IgD-negative memory B cell (primary cell): Measurements from ENCODE around the gene SRC. TPM values are rescaled to one million over a fixed set of nuclear protein-coding genes. Genes with fewer than 3 reads are reported as not detected.
A peak's percentile ranks its signal among the peaks of the same experiment; 100 is the strongest.

Experiments
- H3K27ac Mint-ChIP-seq, 3 donors: one replicate each; pipeline ENCODE4 v1.8.0; 2020 to 2022; ENCODE audit warnings: mild to moderate bottlenecking in 3 of 3, mixed read lengths in 3 of 3, moderate library complexity in 1 of 3
- H3K27me3 Mint-ChIP-seq: one replicate; pipeline ENCODE4 v1.8.0; 2021; ENCODE audit warnings: mixed read lengths
- H3K36me3 Mint-ChIP-seq: one replicate; pipeline ENCODE4 v1.8.0; 2020; ENCODE audit warnings: mild to moderate bottlenecking, mixed read lengths
- H3K4me1 Mint-ChIP-seq, 3 donors: one replicate each; pipeline ENCODE4 v1.8.0; 2020 to 2022; ENCODE audit warnings: mixed read lengths in 3 of 3, mild to moderate bottlenecking in 1 of 3
- H3K4me3 Mint-ChIP-seq, 4 donors: one replicate each; pipeline ENCODE4 v1.8.0; 2020 to 2022; ENCODE audit warnings: mild to moderate bottlenecking in 4 of 4, mixed read lengths in 4 of 4, moderate library complexity in 3 of 4
- H3K9me3 Mint-ChIP-seq, 3 donors: one replicate each; pipeline ENCODE4 v1.8.0; 2020 to 2021; ENCODE audit warnings: mixed read lengths in 3 of 3, mild to moderate bottlenecking in 1 of 3
- polyA plus RNA-seq: library from polyadenylated mRNA; unstranded; fragments of 300-500 nt; fragmentation: Illumina TruSeq; gene quantifications from one replicate; pipeline ENCODE4 v1.2.3, GENCODE V29; 2021

SRC gene
- polyA plus RNA-seq, 1 donor from 2014 or later: 2.3 TPM

- H3K27ac Mint-ChIP-seq: peak overlapping the region; percentile 5 to 87 (median 70)
- H3K4me1 Mint-ChIP-seq: peaks cover 15 to 34% (median 24%) of the 10 kb centered on the region in 3 donors
- no peaks in the 10 kb centered on the region for H3K27me3 Mint-ChIP-seq
- no peaks in the 10 kb centered on the region for H3K36me3 Mint-ChIP-seq
- peak overlapping the region in 2 of 4 donors; percentile 17 to 23 for H3K4me3 Mint-ChIP-seq
- H3K9me3 Mint-ChIP-seq: no peaks in the 10 kb centered on the region
Measured at GRCh38 chr20:37380864-37381579, 35.1 kb downstream of the SRC start.

GRCh38 chr20:37381621-37382471 is 35.9 kb downstream of the SRC start:
- H3K4me3 Mint-ChIP-seq: peak overlapping the region in 3 of 4 donors; percentile 47 to 92 (median 79)
- H3K27ac Mint-ChIP-seq: peak overlapping the region; percentile 5 to 87 (median 70)
- peaks cover 13 to 33% (median 24%) of the 10 kb centered on the region in 3 donors for H3K4me1 Mint-ChIP-seq
- no peaks in the 10 kb centered on the region for H3K36me3 Mint-ChIP-seq
- H3K9me3 Mint-ChIP-seq: no peaks in the 10 kb centered on the region
- H3K27me3 Mint-ChIP-seq: no peaks in the 10 kb centered on the region

- no peaks in the 10 kb centered on the region for H3K27me3 Mint-ChIP-seq
- no peaks in the 10 kb centered on the region for H3K9me3 Mint-ChIP-seq
- peak overlapping the region in 1 of 3 donors; percentile 70 for H3K27ac Mint-ChIP-seq
- peak overlapping the region; percentile 65 to 92 (median 80) for H3K4me3 Mint-ChIP-seq
- H3K36me3 Mint-ChIP-seq: no peaks in the 10 kb centered on the region
- peaks cover 6 to 30% (median 18%) of the 10 kb centered on the region in 3 donors for H3K4me1 Mint-ChIP-seq
Measured at GRCh38 chr20:37382482-37383120, 36.7 kb downstream of the SRC start.

GRCh38 chr20:37383229-37383989 is 37.5 kb downstream of the SRC start:
- Mint-ChIP-seq H3K36me3 (no peaks in the 10 kb centered on the region), H3K4me1 (peaks cover 6 to 30% (median 18%) of the 10 kb centered on the region in 3 donors), H3K9me3 (no peaks in the 10 kb centered on the region), H3K27me3 (no peaks in the 10 kb centered on the region), H3K4me3 (peak overlapping the region; percentile 6 to 92 (median 74)), H3K27ac (peak overlapping the region in 2 of 3 donors; percentile 2 to 82)

- Mint-ChIP-seq H3K27ac (peak overlapping the region in 2 of 3 donors; percentile 68 to 71), H3K9me3 (no peaks in the 10 kb centered on the region), H3K4me3 (peak overlapping the region; percentile 49 to 94 (median 87)), H3K27me3 (no peaks in the 10 kb centered on the region), H3K4me1 (peaks cover 6 to 30% (median 18%) of the 10 kb centered on the region in 3 donors), H3K36me3 (no peaks in the 10 kb centered on the region)
Measured at GRCh38 chr20:37384683-37385174, 38.8 kb downstream of the SRC start.

GRCh38 chr20:37385176-37385575 is 39.2 kb downstream of the SRC start:
- H3K27me3 Mint-ChIP-seq: no peaks in the 10 kb centered on the region
- H3K27ac Mint-ChIP-seq: peak overlapping the region in 1 of 3 donors; percentile 71
- peaks cover 5 to 30% (median 18%) of the 10 kb centered on the region in 3 donors for H3K4me1 Mint-ChIP-seq

GRCh38 chr20:37385659-37386504 is 39.9 kb downstream of the SRC start:
- Mint-ChIP-seq H3K36me3 (no peaks in the 10 kb centered on the region), H3K4me3 (peak overlapping the region; percentile 17 to 94 (median 60)), H3K9me3 (no peaks in the 10 kb centered on the region), H3K4me1 (peaks cover 0 to 27% (median 18%) of the 10 kb centered on the region in 3 donors), H3K27me3 (no peaks in the 10 kb centered on the region), H3K27ac (no peak overlapping the region)

More at GRCh38 chr20:37385176-37385575, 39.2 kb downstream of the SRC start:
- Mint-ChIP-seq H3K4me3 (peak overlapping the region; percentile 49 to 94 (median 87)), H3K36me3 (no peaks in the 10 kb centered on the region), H3K9me3 (no peaks in the 10 kb centered on the region)

GRCh38 chr20:37386505-37387251 is 40.7 kb downstream of the SRC start:
- H3K4me1 Mint-ChIP-seq: peaks cover 0 to 24% (median 15%) of the 10 kb centered on the region in 3 donors
- H3K4me3 Mint-ChIP-seq: peak overlapping the region in 1 of 4 donors; percentile 25
- no peaks in the 10 kb centered on the region for H3K36me3 Mint-ChIP-seq
- no peaks in the 10 kb centered on the region for H3K27me3 Mint-ChIP-seq
- no peaks in the 10 kb centered on the region for H3K9me3 Mint-ChIP-seq
- H3K27ac Mint-ChIP-seq: peak overlapping the region in 1 of 3 donors; percentile 53

- no peaks in the 10 kb centered on the region for H3K27me3 Mint-ChIP-seq
- no peak overlapping the region for H3K4me3 Mint-ChIP-seq
- no peaks in the 10 kb centered on the region for H3K36me3 Mint-ChIP-seq
- H3K4me1 Mint-ChIP-seq: peaks cover 0 to 14% (median 8%) of the 10 kb centered on the region in 3 donors
- H3K27ac Mint-ChIP-seq: no peak overlapping the region
- H3K9me3 Mint-ChIP-seq: no peaks in the 10 kb centered on the region
Measured at GRCh38 chr20:37387519-37388269, 41.8 kb downstream of the SRC start.

GRCh38 chr20:37388831-37389230 is 42.9 kb downstream of the SRC start:
- Mint-ChIP-seq H3K27ac (no peak overlapping the region), H3K4me1 (peaks cover 0 to 5% (median 5%) of the 10 kb centered on the region in 3 donors), H3K36me3 (no peaks in the 10 kb centered on the region), H3K27me3 (no peaks in the 10 kb centered on the region), H3K4me3 (no peak overlapping the region), H3K9me3 (no peaks in the 10 kb centered on the region)

- Mint-ChIP-seq H3K36me3 (no peaks in the 10 kb centered on the region), H3K4me3 (no peak overlapping the region), H3K27me3 (no peaks in the 10 kb centered on the region), H3K9me3 (no peaks in the 10 kb centered on the region), H3K4me1 (peaks cover 0 to 5% (median 5%) of the 10 kb centered on the region in 3 donors), H3K27ac (no peak overlapping the region)
Measured at GRCh38 chr20:37389241-37389747, 43.4 kb downstream of the SRC start.

- no peak overlapping the region for H3K4me3 Mint-ChIP-seq
- no peak overlapping the region for H3K27ac Mint-ChIP-seq
- no peaks in the 10 kb centered on the region for H3K36me3 Mint-ChIP-seq
- no peaks in the 10 kb centered on the region for H3K27me3 Mint-ChIP-seq
- H3K9me3 Mint-ChIP-seq: no peaks in the 10 kb centered on the region
- peaks cover 0 to 4% (median 3%) of the 10 kb centered on the region in 3 donors for H3K4me1 Mint-ChIP-seq
Measured at GRCh38 chr20:37389844-37390275, 43.9 kb downstream of the SRC start.
